HepG2 (cell line): ENCODE results near the gene ABCB8. TPM values are rescaled to one million over a fixed set of nuclear protein-coding genes. Genes with fewer than 3 reads are reported as not detected.

ENCODE experiments used
- ARNT2 ChIP-seq: sonication (generic); formaldehyde crosslinking; IDR thresholded peaks from 2 replicates; pipeline ENCODE4 v1.8.0; 2022; ENCODE audit warnings: mild to moderate bottlenecking, low read depth, missing genetic modification reagents, moderate library complexity
- ATM ChIP-seq: fragments of 450-650 bp; IDR thresholded peaks from 2 replicates; pipeline ENCODE4 v1.7.1; 2017; ENCODE audit warnings: mild to moderate bottlenecking, borderline replicate concordance
- CBX1 ChIP-seq: IDR thresholded peaks from one replicate; pipeline ENCODE4 v1.6.1; 2016; ENCODE audit warnings: antibody characterized with exemption, low read depth
- CENPT ChIP-seq: sonication (generic); formaldehyde crosslinking; IDR thresholded peaks from 2 replicates; pipeline ENCODE4 v1.8.0; 2022; ENCODE audit warnings: low read depth, mild to moderate bottlenecking, moderate library complexity, missing genetic modification reagents
- NR2F1 ChIP-seq, 2 experiments: fragments of 450-650 bp in 1 of 2; formaldehyde crosslinking in 1 of 2; IDR thresholded peaks; 2 replicates each; pipeline versions ENCODE4 v1.5.0 to v1.6.1; 2016 to 2020; ENCODE audit warnings: mild to moderate bottlenecking in 1 of 2, missing compliant biosample characterization in 1 of 2, missing genetic modification reagents in 1 of 2, moderate library complexity in 1 of 2
- PHF8 ChIP-seq: sonication (generic); formaldehyde crosslinking; IDR thresholded peaks from 2 replicates; pipeline ENCODE4 v1.5.0; 2020; ENCODE audit warnings: missing genetic modification reagents
- POLR2AphosphoS5 ChIP-seq: IDR thresholded peaks from 2 replicates; pipeline ENCODE4 v1.6.1; 2012; ENCODE audit warnings: low read depth, low read length
- POLR2G ChIP-seq: fragments of 200-400 bp; formaldehyde crosslinking; IDR thresholded peaks from 2 replicates; pipeline ENCODE4 v1.6.1; 2018; ENCODE audit warnings: mild to moderate bottlenecking, low read depth, low read length, moderate library complexity
- PRMT3 ChIP-seq: sonication (generic); formaldehyde crosslinking; IDR thresholded peaks from 2 replicates; pipeline ENCODE4 v1.8.1; 2022; ENCODE audit warnings: low read depth, mild to moderate bottlenecking, moderate library complexity, missing genetic modification reagents, borderline replicate concordance
- RBAK ChIP-seq: sonication (generic); formaldehyde crosslinking; IDR thresholded peaks from 2 replicates; pipeline ENCODE4 v1.5.1; 2020; ENCODE audit warnings: mild to moderate bottlenecking, missing genetic modification reagents
- ZNF124 ChIP-seq: sonication (generic); formaldehyde crosslinking; IDR thresholded peaks from 2 replicates; pipeline ENCODE4 v1.4.0; 2020; ENCODE audit warnings: missing genetic modification reagents
- ZNF225 ChIP-seq: sonication (generic); formaldehyde crosslinking; IDR thresholded peaks from 2 replicates; pipeline ENCODE4 v1.4.0; 2020; ENCODE audit warnings: mild to moderate bottlenecking, missing genetic modification reagents
- ZNF263 ChIP-seq: sonication (generic); formaldehyde crosslinking; IDR thresholded peaks from 2 replicates; pipeline ENCODE4 v1.4.0; 2020; ENCODE audit warnings: missing genetic modification reagents
- ZNF543 ChIP-seq: sonication (generic); formaldehyde crosslinking; IDR thresholded peaks from 2 replicates; pipeline ENCODE4 v1.4.0; 2020; ENCODE audit warnings: mild to moderate bottlenecking, missing genetic modification reagents
- ZNF780A ChIP-seq: sonication (generic); formaldehyde crosslinking; IDR thresholded peaks from 2 replicates; pipeline ENCODE4 v1.8.0; 2022; ENCODE audit warnings: mild to moderate bottlenecking, missing genetic modification reagents, moderate library complexity
- ZNF878 ChIP-seq: sonication (generic); formaldehyde crosslinking; IDR thresholded peaks from 2 replicates; pipeline ENCODE4 v1.8.1; 2023; ENCODE audit warnings: mild to moderate bottlenecking, missing genetic modification reagents, moderate library complexity
- polyA plus RNA-seq, 8 experiments: library from polyadenylated mRNA; depleted of rRNA in 3 of 8; stranded (reverse) in 7 of 8; unstranded in 1 of 8; fragments of >200 nt; fragmentation: Illumina TruSeq in 4 of 8; extraction: Trizol in 4 of 8; gene quantifications; 2 replicates each; pipeline versions ENCODE4 v1.2.1 to v1.2.3, GENCODE V29; 2011 to 2016; ENCODE audit warnings: low read depth in 4 of 8, missing spikeins in 1 of 8, mixed read lengths in 1 of 8; ENCODE audit not compliant: insufficient read depth in 1 of 8
- total RNA-seq, 5 experiments: library from RNA; depleted of rRNA; stranded (reverse); fragments of >200 nt; fragmentation: Illumina TruSeq; extraction: Trizol; gene quantifications; 2 replicates each; pipeline ENCODE4 v1.2.3, GENCODE V29; 2016; ENCODE audit warnings: low read depth in 1 of 5
- TF ChIP-seq, protein P1 (sequence below): sonication (generic); formaldehyde crosslinking; IDR thresholded peaks from 2 replicates; pipeline ENCODE4 v1.8.0; 2022; ENCODE audit warnings: missing genetic modification reagents, low read depth, mild to moderate bottlenecking, borderline replicate concordance
- TF ChIP-seq, protein P2 (sequence below): sonication (generic); formaldehyde crosslinking; IDR thresholded peaks from 2 replicates; pipeline ENCODE4 v1.8.1; 2023; ENCODE audit warnings: mild to moderate bottlenecking, moderate library complexity, missing genetic modification reagents
- TF ChIP-seq, protein P3 (sequence below): IDR thresholded peaks from 2 replicates; pipeline ENCODE4 v1.6.1; 2012; ENCODE audit warnings: low read length, improper control_type of control experiment
- TF ChIP-seq, protein P4 (sequence below): sonication (generic); formaldehyde crosslinking; IDR thresholded peaks from 2 replicates; pipeline ENCODE4 v1.4.0; 2020; ENCODE audit warnings: mild to moderate bottlenecking, low read depth, missing genetic modification reagents
- TF ChIP-seq, protein P5 (sequence below): sonication (generic); formaldehyde crosslinking; IDR thresholded peaks from 2 replicates; pipeline ENCODE4 v1.8.0; 2022; ENCODE audit warnings: mild to moderate bottlenecking, missing genetic modification reagents
- TF ChIP-seq, protein P6 (sequence below): IDR thresholded peaks from 2 replicates; pipeline ENCODE4 v1.6.1; 2016; ENCODE audit warnings: mild to moderate bottlenecking, missing biosample characterization, missing genetic modification reagents

The ABCB8 gene
- total and polyA plus RNA-seq, 2 of the 13 experiments (the other 11 are each of a cell fraction or from before 2014, with no cell fraction given) = 6.6 to 16.7 TPM

DNA sequence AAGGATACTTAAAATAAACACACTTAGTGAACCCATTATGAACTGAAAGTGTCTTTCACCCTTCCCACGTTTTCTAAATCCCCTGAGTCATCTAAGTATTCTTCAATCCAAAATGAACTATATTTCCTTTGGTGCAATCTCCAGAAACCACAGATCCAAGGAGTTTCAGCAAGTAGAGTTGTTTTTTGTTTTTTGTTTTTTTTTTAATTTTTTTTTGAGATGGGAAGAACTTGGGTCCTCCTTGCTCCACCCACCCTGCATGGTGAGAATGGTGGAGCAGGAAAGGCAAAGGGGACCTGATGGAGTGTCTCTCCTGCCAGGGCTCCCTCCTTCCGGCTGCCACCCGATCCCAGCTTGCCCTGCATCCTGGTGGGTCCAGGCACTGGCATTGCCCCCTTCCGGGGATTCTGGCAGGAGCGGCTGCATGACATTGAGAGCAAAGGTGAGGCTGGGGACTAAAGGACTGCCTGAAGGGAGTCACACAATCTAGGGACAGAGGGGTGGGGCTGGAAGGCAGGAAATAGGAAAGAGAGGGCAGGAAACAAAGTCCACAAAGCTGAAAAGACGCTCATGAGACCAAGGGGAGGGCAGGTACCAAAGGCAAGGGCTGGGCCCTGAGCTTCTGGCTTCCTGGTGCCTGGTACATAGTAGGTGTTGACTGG is 16.1 kb upstream of the ABCB8 start (continued):
- TF ChIP-seq, protein P1, sequence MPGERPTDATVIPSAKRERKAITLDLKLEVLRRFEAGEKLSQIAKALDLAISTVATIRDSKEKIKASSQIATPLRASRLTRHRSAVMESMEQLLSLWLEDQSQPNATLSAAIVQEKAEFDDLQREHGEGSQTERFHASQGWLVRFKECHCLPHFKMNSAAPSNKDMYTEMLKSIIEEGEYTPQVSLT (CRISPR knock-in tag) = no peak
- peak; percentile 64 for TF ChIP-seq POLR2AphosphoS5
- TF ChIP-seq RBAK (CRISPR knock-in tag) = no peak
- TF ChIP-seq PHF8 (CRISPR knock-in tag) = no peak
- TF ChIP-seq ZNF878 (CRISPR knock-in tag) = no peak
- no peak for TF ChIP-seq ARNT2 (CRISPR knock-in tag)
- TF ChIP-seq, protein P2, sequence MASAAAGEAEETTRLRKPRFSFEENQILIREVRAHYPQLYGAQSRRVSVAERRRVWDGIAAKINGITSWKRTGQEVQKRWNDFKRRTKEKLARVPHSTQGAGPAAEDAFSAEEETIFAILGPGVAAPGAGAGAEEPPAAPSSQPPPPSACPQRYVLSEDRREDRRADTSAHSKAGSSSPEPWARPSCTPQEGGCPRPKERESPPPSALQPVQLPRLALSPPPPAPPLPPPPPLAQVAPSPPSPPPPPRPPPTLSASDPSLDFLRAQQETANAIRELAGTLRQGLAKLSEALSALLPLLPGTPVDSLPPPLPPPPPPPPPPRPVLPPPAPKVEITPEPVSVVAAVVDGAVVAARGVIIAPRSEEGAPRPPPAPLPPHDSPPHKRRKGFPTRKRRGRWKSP (CRISPR knock-in tag) = no peak
- no peak for TF ChIP-seq NR2F1 (CRISPR knock-in tag; IDR thresholded peaks at IDR 0.05)
- TF ChIP-seq ZNF263 (CRISPR knock-in tag) = no peak
- TF ChIP-seq, protein P3, sequence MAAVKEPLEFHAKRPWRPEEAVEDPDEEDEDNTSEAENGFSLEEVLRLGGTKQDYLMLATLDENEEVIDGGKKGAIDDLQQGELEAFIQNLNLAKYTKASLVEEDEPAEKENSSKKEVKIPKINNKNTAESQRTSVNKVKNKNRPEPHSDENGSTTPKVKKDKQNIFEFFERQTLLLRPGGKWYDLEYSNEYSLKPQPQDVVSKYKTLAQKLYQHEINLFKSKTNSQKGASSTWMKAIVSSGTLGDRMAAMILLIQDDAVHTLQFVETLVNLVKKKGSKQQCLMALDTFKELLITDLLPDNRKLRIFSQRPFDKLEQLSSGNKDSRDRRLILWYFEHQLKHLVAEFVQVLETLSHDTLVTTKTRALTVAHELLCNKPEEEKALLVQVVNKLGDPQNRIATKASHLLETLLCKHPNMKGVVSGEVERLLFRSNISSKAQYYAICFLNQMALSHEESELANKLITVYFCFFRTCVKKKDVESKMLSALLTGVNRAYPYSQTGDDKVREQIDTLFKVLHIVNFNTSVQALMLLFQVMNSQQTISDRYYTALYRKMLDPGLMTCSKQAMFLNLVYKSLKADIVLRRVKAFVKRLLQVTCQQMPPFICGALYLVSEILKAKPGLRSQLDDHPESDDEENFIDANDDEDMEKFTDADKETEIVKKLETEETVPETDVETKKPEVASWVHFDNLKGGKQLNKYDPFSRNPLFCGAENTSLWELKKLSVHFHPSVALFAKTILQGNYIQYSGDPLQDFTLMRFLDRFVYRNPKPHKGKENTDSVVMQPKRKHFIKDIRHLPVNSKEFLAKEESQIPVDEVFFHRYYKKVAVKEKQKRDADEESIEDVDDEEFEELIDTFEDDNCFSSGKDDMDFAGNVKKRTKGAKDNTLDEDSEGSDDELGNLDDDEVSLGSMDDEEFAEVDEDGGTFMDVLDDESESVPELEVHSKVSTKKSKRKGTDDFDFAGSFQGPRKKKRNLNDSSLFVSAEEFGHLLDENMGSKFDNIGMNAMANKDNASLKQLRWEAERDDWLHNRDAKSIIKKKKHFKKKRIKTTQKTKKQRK = no peak
- no peak for TF ChIP-seq ZNF225
- TF ChIP-seq, protein P4, sequence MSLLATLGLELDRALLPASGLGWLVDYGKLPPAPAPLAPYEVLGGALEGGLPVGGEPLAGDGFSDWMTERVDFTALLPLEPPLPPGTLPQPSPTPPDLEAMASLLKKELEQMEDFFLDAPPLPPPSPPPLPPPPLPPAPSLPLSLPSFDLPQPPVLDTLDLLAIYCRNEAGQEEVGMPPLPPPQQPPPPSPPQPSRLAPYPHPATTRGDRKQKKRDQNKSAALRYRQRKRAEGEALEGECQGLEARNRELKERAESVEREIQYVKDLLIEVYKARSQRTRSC (CRISPR knock-in tag) = no peak
- no peak for TF ChIP-seq CBX1
- no peak for TF ChIP-seq CENPT (CRISPR knock-in tag)
- TF ChIP-seq, protein P5, sequence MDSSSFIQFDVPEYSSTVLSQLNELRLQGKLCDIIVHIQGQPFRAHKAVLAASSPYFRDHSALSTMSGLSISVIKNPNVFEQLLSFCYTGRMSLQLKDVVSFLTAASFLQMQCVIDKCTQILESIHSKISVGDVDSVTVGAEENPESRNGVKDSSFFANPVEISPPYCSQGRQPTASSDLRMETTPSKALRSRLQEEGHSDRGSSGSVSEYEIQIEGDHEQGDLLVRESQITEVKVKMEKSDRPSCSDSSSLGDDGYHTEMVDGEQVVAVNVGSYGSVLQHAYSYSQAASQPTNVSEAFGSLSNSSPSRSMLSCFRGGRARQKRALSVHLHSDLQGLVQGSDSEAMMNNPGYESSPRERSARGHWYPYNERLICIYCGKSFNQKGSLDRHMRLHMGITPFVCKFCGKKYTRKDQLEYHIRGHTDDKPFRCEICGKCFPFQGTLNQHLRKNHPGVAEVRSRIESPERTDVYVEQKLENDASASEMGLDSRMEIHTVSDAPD (CRISPR knock-in tag) = no peak
- TF ChIP-seq, protein P6, sequence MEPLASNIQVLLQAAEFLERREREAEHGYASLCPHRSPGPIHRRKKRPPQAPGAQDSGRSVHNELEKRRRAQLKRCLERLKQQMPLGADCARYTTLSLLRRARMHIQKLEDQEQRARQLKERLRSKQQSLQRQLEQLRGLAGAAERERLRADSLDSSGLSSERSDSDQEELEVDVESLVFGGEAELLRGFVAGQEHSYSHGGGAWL (CRISPR knock-in tag) = no peak
- no peak for TF ChIP-seq ATM
- TF ChIP-seq ZNF543 (CRISPR knock-in tag) = 0 out of 2 replicates have a peak, but pooled peaks have one; percentile 50
- TF ChIP-seq ZNF124 (CRISPR knock-in tag) = no peak; the same call in 1 of the 2 replicates
- TF ChIP-seq POLR2G = peak; percentile 57; the same call in 1 of the 2 replicates
- TF ChIP-seq PRMT3 (CRISPR knock-in tag) = no peak
- no peak for TF ChIP-seq ZNF780A (CRISPR knock-in tag)
